ENCODE data around the gene MARVELD1. TPM values are rescaled to one million over a fixed set of nuclear protein-coding genes. Genes with fewer than 3 reads are reported as not detected.

Gene MARVELD1
- total RNA-seq, 1 donor from 2014 or later = 75.4 TPM

DNA sequence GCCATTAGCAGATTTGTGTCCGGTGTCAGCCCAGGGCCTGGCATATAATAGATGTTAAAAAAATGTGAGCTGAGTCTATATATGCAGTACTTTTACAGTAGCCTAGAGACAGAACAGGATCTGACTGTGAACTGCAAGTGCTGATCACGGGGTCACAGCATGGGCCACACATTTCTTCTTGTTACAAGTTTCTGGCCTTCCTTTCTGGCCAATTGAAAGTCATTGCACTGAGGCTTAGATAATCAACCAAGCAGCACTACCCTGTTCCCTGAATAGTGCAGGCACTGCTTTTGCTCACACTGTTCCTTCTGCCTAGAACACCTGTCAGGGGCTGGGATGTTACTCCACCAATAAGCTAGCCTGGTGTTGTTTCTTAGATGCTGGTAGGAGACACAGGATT, 5.4 kb upstream of the MARVELD1 start:
- no peak for TF ChIP-seq CTCF (IDR thresholded peaks at IDR 0.05; ENCODE audit: unreplicated experiment)
- peaks cover 13% of the 10 kb centered on the region for H3K4me1 Mint-ChIP-seq
- no peaks in the 10 kb centered on the region for H3K36me3 Mint-ChIP-seq

DNA sequence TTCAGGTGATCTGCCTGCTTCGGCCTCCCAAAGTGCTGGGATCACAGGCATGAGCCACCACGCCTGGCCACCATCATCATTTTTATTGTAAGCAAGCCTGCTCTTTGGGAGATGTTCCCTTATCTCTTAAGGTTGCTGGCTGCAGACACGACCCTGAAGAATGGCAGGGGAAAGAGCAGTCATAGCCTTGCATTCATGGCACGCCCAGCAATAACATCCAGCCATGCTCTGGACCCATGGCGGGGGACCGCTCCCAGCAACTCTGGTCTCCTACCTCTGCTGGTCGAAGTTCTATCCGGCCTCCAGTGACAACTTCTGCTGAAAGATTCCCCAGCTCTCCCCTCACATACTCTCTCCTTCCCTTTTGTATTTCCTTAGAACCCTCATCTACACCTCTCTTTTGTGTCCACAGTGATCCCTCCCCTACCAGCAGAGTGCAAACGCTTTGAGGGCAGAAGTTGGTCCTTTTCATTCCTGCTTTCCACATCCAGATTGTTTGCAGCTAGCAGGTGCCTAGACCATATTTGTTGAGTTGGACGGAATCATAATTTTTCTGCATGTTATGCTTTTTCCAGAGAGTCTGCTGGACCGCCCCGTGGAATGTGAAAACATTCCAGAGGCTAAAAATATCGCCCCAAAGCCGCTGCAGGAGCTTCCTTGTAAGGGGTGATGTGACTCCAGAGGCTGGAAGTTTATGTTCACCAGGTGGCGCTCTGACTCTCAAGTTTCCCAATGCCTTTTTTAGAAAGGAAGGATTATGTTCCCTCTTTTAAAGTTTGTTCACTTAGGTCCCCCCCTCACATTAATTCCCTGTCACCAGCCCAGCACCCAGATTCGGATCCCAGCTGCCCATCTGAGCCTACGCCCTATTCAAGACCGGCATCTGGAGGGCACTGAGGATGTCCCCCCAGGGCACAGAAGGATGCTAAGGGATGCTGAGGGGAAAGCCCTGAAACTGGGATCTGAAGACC, 4.3 kb upstream of the MARVELD1 start:
- TF ChIP-seq CTCF (IDR thresholded peaks at IDR 0.05; ENCODE audit: unreplicated experiment) = peak; percentile 43
- peak in 1 of 2 experiments; percentile 65 for DNase-seq (ENCODE audit: low spot score in 2 of 2, unreplicated experiment in 2 of 2)
- H3K9me3 Mint-ChIP-seq = no peaks in the 10 kb centered on the region
- H3K36me3 Mint-ChIP-seq = no peaks in the 10 kb centered on the region
- H3K4me1 Mint-ChIP-seq = peaks cover 14% of the 10 kb centered on the region
- peak overlapping the region; percentile 77 for H3K27ac Mint-ChIP-seq
- no peaks in the 10 kb centered on the region for H3K27me3 Mint-ChIP-seq (ENCODE audit: low read depth)
- H3K4me3 Mint-ChIP-seq = no peak overlapping the region

More for the DNA sequence above, 5.4 kb upstream of the MARVELD1 start:
- Mint-ChIP-seq H3K27ac (peak overlapping the region; percentile 24), H3K27me3 (ENCODE audit: low read depth) (no peaks in the 10 kb centered on the region), H3K4me3 (no peak overlapping the region), H3K9me3 (no peaks in the 10 kb centered on the region)
- no peak for DNase-seq (ENCODE audit: low spot score in 2 of 2, unreplicated experiment in 2 of 2)

DNA sequence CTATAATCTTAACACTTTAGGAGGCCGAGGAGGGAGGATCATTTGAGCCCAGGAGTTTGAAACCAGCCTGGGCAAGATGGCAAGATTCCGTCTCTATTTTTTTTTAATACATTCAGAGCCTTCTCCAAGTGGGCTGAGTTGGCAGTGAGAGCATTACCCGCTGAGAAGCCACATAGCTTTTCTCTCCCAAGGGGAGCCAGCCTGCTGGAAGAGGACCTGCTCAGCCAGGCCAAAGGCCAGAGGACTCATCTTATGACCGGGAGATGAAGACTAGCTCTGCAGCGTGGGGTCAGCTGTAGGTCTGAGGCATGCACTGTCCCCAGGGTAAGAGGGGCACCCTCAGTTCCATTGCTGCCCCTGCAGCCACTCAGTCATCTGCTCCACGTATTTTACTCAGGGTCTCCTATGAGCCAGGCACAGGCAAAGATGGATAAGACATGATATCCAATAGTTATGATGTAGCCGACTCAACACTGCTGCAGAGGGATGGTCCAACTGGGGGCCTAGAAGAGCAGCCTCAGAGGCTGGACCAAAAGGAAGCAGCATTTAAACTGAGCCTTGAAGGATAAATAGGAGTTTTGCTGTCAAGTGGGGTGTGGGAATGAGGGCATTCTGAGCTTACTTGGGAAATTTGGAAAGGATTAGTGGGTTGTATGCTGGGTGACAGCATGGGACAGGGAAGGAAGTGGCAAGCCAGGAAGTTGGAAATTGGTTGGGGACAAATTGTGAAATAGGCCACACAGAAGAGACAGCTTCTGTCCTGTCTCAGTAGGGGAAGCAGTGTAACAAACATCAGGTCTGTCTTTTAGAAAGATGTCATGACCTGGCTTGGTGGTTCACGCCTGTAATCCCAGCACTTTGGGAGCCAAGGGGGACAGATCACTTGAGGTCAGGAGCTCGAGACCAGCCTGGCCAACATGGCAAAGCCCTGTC, 1.6 kb upstream of the MARVELD1 start:
- TF ChIP-seq CTCF (IDR thresholded peaks at IDR 0.05; ENCODE audit: unreplicated experiment) = no peak
- Mint-ChIP-seq H3K4me3 (peak overlapping the region; percentile 33), H3K27me3 (ENCODE audit: low read depth) (no peaks in the 10 kb centered on the region), H3K4me1 (peaks cover 34% of the 10 kb centered on the region), H3K36me3 (peaks cover 3% of the 10 kb centered on the region), H3K27ac (no peak overlapping the region), H3K9me3 (no peaks in the 10 kb centered on the region)
- no peak for DNase-seq (ENCODE audit: low spot score in 2 of 2, unreplicated experiment in 2 of 2)

DNA sequence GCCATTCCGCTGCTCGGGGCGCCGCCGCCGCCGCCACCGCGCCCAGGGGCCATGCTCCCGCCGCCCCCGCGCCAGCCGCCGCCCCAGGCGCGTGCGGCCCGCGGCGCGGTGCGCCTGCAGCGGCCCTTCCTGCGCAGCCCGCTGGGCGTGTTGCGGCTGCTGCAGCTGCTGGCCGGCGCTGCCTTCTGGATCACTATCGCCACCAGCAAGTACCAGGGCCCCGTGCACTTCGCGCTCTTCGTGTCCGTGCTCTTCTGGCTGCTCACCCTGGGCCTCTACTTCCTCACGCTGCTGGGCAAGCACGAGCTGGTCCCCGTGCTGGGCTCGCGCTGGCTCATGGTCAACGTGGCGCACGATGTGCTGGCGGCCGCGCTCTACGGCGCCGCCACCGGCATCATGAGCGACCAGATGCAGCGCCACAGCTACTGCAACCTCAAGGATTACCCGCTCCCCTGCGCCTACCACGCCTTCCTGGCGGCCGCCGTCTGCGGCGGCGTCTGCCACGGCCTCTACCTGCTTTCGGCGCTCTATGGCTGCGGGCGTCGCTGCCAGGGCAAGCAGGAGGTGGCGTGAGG, 383 bp downstream of the MARVELD1 start:
- Mint-ChIP-seq H3K4me3 (peak overlapping the region; percentile 98), H3K27ac (peak overlapping the region; percentile 100), H3K27me3 (ENCODE audit: low read depth) (no peaks in the 10 kb centered on the region), H3K9me3 (no peaks in the 10 kb centered on the region), H3K4me1 (peaks cover 53% of the 10 kb centered on the region), H3K36me3 (peaks cover 11% of the 10 kb centered on the region)
- TF ChIP-seq CTCF (IDR thresholded peaks at IDR 0.05; ENCODE audit: unreplicated experiment) = no peak
- peak; percentile 45 to 74 for DNase-seq (ENCODE audit: low spot score in 2 of 2, unreplicated experiment in 2 of 2)
